Mesothelial cell of epicardium (in vitro differentiated cells): ENCODE data around the gene METTL17. TPM values are rescaled to one million over a fixed set of nuclear protein-coding genes. Genes with fewer than 3 reads are reported as not detected.

ENCODE experiments used
- DNase-seq, 2 experiments: peaks; one replicate each; pipeline ENCODE4 v3.0.0; 2021; ENCODE audit warnings: low spot score in 2 of 2; ENCODE audit not compliant: unreplicated experiment in 2 of 2
- H3K27ac Mint-ChIP-seq: 2 replicates; pipeline ENCODE4 v1.8.0; 2021; ENCODE audit warnings: mixed read lengths
- H3K27me3 Mint-ChIP-seq: 2 replicates; pipeline ENCODE4 v1.8.0; 2021; ENCODE audit warnings: low read depth, mixed read lengths
- H3K36me3 Mint-ChIP-seq: 2 replicates; pipeline ENCODE4 v1.8.0; 2021; ENCODE audit warnings: mixed read lengths
- H3K4me1 Mint-ChIP-seq: 2 replicates; pipeline ENCODE4 v1.8.0; 2021; ENCODE audit warnings: mixed read lengths
- H3K4me3 Mint-ChIP-seq: 2 replicates; pipeline ENCODE4 v1.8.0; 2021; ENCODE audit warnings: mild to moderate bottlenecking, moderate library complexity, mixed read lengths
- H3K9me3 Mint-ChIP-seq: 2 replicates; pipeline ENCODE4 v1.8.0; 2021; ENCODE audit warnings: mixed read lengths
- CTCF ChIP-seq: fragments of 200-600 bp; sonication (generic); IDR thresholded peaks from one replicate; pipeline ENCODE4 v1.5.0; 2021; ENCODE audit warnings: antibody characterized with exemption; ENCODE audit not compliant: unreplicated experiment
- microRNA-seq: library from miRNA; unstranded; fragments of <30 nt; microRNA quantifications from one replicate; pipeline ENCODE4 v1.2.0, GENCODE V29; 2021; ENCODE audit warnings: inconsistent platforms, mixed read lengths
- total RNA-seq: library from RNA; stranded (reverse); gene quantifications from 3 replicates; pipeline ENCODE4 v1.2.1, GENCODE V29; 2021

The METTL17 gene
- total RNA-seq, 1 donor from 2014 or later = 72.4 TPM

- TF ChIP-seq CTCF = no peak
- H3K36me3 Mint-ChIP-seq = no peaks in the 10 kb centered on the region
- H3K4me3 Mint-ChIP-seq = no peak within 1 kb of the TSS
- DNase-seq = no peak
- no peaks in the 10 kb centered on the region for H3K9me3 Mint-ChIP-seq
- peaks cover 61% of the 10 kb centered on the region for H3K4me1 Mint-ChIP-seq
- H3K27me3 Mint-ChIP-seq = no peaks in the 10 kb centered on the region
- peak within 1 kb of the TSS; percentile 19 for H3K27ac Mint-ChIP-seq
These were observed 52.1 kb downstream of the METTL17 start, which contains the start of gene RNASE7 for GRCh38 chr14:21041676-21042433. RNASE7 (plus strand) TSS chr14:21042362; CDS start chr14:21042993, 631 bp downstream.

- Mint-ChIP-seq H3K27ac (no peak overlapping the region), H3K27me3 (no peaks in the 10 kb centered on the region), H3K36me3 (no peaks in the 10 kb centered on the region), H3K9me3 (no peaks in the 10 kb centered on the region), H3K4me1 (peaks cover 53% of the 10 kb centered on the region), H3K4me3 (no peak overlapping the region)
- DNase-seq = no peak
- no peak for TF ChIP-seq CTCF
These were observed 53.1 kb downstream of the METTL17 start for GRCh38 chr14:21042918-21043317.

- no peak for TF ChIP-seq CTCF
- Mint-ChIP-seq H3K36me3 (no peaks in the 10 kb centered on the region), H3K9me3 (no peaks in the 10 kb centered on the region), H3K4me3 (no peak overlapping the region), H3K27me3 (no peaks in the 10 kb centered on the region), H3K27ac (no peak overlapping the region), H3K4me1 (peaks cover 48% of the 10 kb centered on the region)
- no peak for DNase-seq
These were observed 53.7 kb downstream of the METTL17 start for GRCh38 chr14:21043387-21043973.

GRCh38 chr14:21043974-21044618 is 54.3 kb downstream of the METTL17 start:
- no peaks in the 10 kb centered on the region for H3K36me3 Mint-ChIP-seq
- peaks cover 42% of the 10 kb centered on the region for H3K4me1 Mint-ChIP-seq
- H3K27ac Mint-ChIP-seq = no peak overlapping the region
- no peaks in the 10 kb centered on the region for H3K27me3 Mint-ChIP-seq
- DNase-seq = no peak
- TF ChIP-seq CTCF = no peak
- H3K9me3 Mint-ChIP-seq = no peaks in the 10 kb centered on the region
- no peak overlapping the region for H3K4me3 Mint-ChIP-seq

Small RNAs within 50 kb of the gene (microRNA-seq; reads per million reads assigned to microRNA genes)
- gene MIR6717 = not detected

Other genes starting within 250 kb of the METTL17 start
- not detected in 3 replicates for gene EDDM3A, start 244.1 kb upstream of the METTL17 start, total RNA-seq
- gene EDDM3B, start 221.6 kb upstream of the METTL17 start, total RNA-seq = not detected in 3 replicates
- 0.27 to 0.57 TPM (median 0.33 TPM) in 3 replicates for gene RNASE6, start 208.7 kb upstream of the METTL17 start, total RNA-seq
- gene RNASE1, start 187.1 kb upstream of the METTL17 start, total RNA-seq = 13.1 to 14.8 TPM (median 13.3 TPM) in 3 replicates
- not detected in 3 replicates for gene RNASE3, start 98.6 kb upstream of the METTL17 start, total RNA-seq
- gene RNASE2, start 34.5 kb upstream of the METTL17 start, total RNA-seq = not detected in 3 replicates
- 2.7 to 3.3 TPM (median 3.1 TPM) in 3 replicates for gene SLC39A2, start 9.3 kb downstream of the METTL17 start, total RNA-seq
- 104 to 105 TPM (median 104 TPM) in 3 replicates for gene NDRG2, start 35.1 kb downstream of the METTL17 start, total RNA-seq
- gene TPPP2, start 40.2 kb downstream of the METTL17 start, total RNA-seq = 0.47 to 0.58 TPM in 2 of 3 replicates, not detected in the other
- 0.14 TPM in 1 of 3 replicates, not detected in the others for gene RNASE13, start 44.8 kb downstream of the METTL17 start, total RNA-seq
- 0.29 to 0.66 TPM (median 0.34 TPM) in 3 replicates for gene RNASE7, start 52.4 kb downstream of the METTL17 start, total RNA-seq
- not detected in 3 replicates for gene RNASE8, start 67.8 kb downstream of the METTL17 start, total RNA-seq
- gene ARHGEF40, start 80.3 kb downstream of the METTL17 start, total RNA-seq = 83.2 to 96.2 TPM (median 83.5 TPM) in 3 replicates
- 73.3 to 79.3 TPM (median 75.2 TPM) in 3 replicates for gene ZNF219, start 108.7 kb downstream of the METTL17 start, total RNA-seq
- gene TMEM253, start 111.1 kb downstream of the METTL17 start, total RNA-seq = 1.3 to 1.9 TPM (median 1.6 TPM) in 3 replicates
- gene OR5AU1, start 166.1 kb downstream of the METTL17 start, total RNA-seq = not detected in 3 replicates